ENCODE measurements around the gene MOB3C. TPM values are rescaled to one million over a fixed set of nuclear protein-coding genes. Genes with fewer than 3 reads are reported as not detected.
"Not testable (repeated sequence)": the region's sequence is repeated elsewhere in the genome, so short reads cannot be mapped to it uniquely, and the experiment has no call there.

Gene MOB3C
- polyA plus RNA-seq (2013, experiment 1 of 4), result 2.6 TPM
- 3.3 TPM for polyA plus RNA-seq (2013, experiment 2 of 4)
- polyA plus RNA-seq (2013, experiment 3 of 4), result 1.9 TPM
- 2.3 TPM for polyA plus RNA-seq (2013, experiment 4 of 4)

- peak within 1 kb of the TSS; percentile 63 for H3K4me3 ChIP-seq (ENCODE audit: insufficient read depth, low read depth, low read length)
- peaks cover 27% of the 10 kb centered on the region for H3K4me1 ChIP-seq (ENCODE audit: control insufficient read depth, insufficient read depth, low read length)
- H3K27ac ChIP-seq (ENCODE audit: insufficient read depth, low read depth, low read length, poor library complexity, severe bottlenecking), result no peak within 1 kb of the TSS
- peaks cover 16% of the 10 kb centered on the region for H3K27me3 ChIP-seq (ENCODE audit: control insufficient read depth, insufficient read depth, low read length, poor library complexity, severe bottlenecking)
- no peaks in the 10 kb centered on the region for H3K9me3 ChIP-seq (ENCODE audit: control insufficient read depth, low read length)
- H3K36me3 ChIP-seq (ENCODE audit: control insufficient read depth, insufficient read depth, low read length), result no peaks in the 10 kb centered on the region
- WGBS, 2 experiments, result 4% methylated on average over 59 to 62 of the region's 62 CpGs
Observed at GRCh38 chr1:46616277-46617107, at the start of gene MOB3C. MOB3C (minus strand) TSS chr1:46616811; CDS start chr1:46613321, 3,490 bp downstream.

GRCh38 chr1:46665983-46666382 is 49.4 kb upstream of the MOB3C start:
- H3K27me3 ChIP-seq (ENCODE audit: control insufficient read depth, insufficient read depth, low read length, poor library complexity, severe bottlenecking), result no peaks in the 10 kb centered on the region
- no peaks in the 10 kb centered on the region for H3K9me3 ChIP-seq (ENCODE audit: control insufficient read depth, low read length)
- no peak overlapping the region for H3K27ac ChIP-seq (ENCODE audit: insufficient read depth, low read depth, low read length, poor library complexity, severe bottlenecking)
- H3K4me1 ChIP-seq (ENCODE audit: control insufficient read depth, insufficient read depth, low read length), result peaks cover 21% of the 10 kb centered on the region
- H3K36me3 ChIP-seq (ENCODE audit: control insufficient read depth, insufficient read depth, low read length), result peaks cover 8% of the 10 kb centered on the region
- WGBS, 2 experiments, result 26 to 31% methylated on average over 2 of the region's 2 CpGs
- no peak overlapping the region for H3K4me3 ChIP-seq (ENCODE audit: insufficient read depth, low read depth, low read length)

GRCh38 chr1:46662919-46663318 is 46.3 kb upstream of the MOB3C start:
- WGBS, 2 experiments, result 100% methylated on average over 1 of the region's 5 CpGs
- Histone ChIP-seq H3K36me3 (ENCODE audit: control insufficient read depth, insufficient read depth, low read length) (peaks cover 13% of the 10 kb centered on the region), H3K4me1 (ENCODE audit: control insufficient read depth, insufficient read depth, low read length) (peaks cover 18% of the 10 kb centered on the region)
- H3K27me3 ChIP-seq (ENCODE audit: control insufficient read depth, insufficient read depth, low read length, poor library complexity, severe bottlenecking); H3K27ac ChIP-seq (ENCODE audit: insufficient read depth, low read depth, low read length, poor library complexity, severe bottlenecking); H3K9me3 ChIP-seq (ENCODE audit: control insufficient read depth, low read length); H3K4me3 ChIP-seq (ENCODE audit: insufficient read depth, low read depth, low read length): not testable (repeated sequence)

GRCh38 chr1:46660116-46660515 is 43.5 kb upstream of the MOB3C start:
- H3K4me1 ChIP-seq (ENCODE audit: control insufficient read depth, insufficient read depth, low read length); H3K27me3 ChIP-seq (ENCODE audit: control insufficient read depth, insufficient read depth, low read length, poor library complexity, severe bottlenecking); H3K4me3 ChIP-seq (ENCODE audit: insufficient read depth, low read depth, low read length); H3K27ac ChIP-seq (ENCODE audit: insufficient read depth, low read depth, low read length, poor library complexity, severe bottlenecking); H3K9me3 ChIP-seq (ENCODE audit: control insufficient read depth, low read length): not testable (repeated sequence)
- peaks cover 23% of the 10 kb centered on the region for H3K36me3 ChIP-seq (ENCODE audit: control insufficient read depth, insufficient read depth, low read length)
- WGBS, 2 experiments, result 97% methylated on average over 4 to 5 of the region's 5 CpGs

GRCh38 chr1:46659307-46659870 is 42.8 kb upstream of the MOB3C start:
- 87 to 98% methylated on average over 2 of the region's 2 CpGs for WGBS, 2 experiments
- no peak overlapping the region for H3K4me3 ChIP-seq (ENCODE audit: insufficient read depth, low read depth, low read length)
- no peaks in the 10 kb centered on the region for H3K4me1 ChIP-seq (ENCODE audit: control insufficient read depth, insufficient read depth, low read length)
- H3K27ac ChIP-seq (ENCODE audit: insufficient read depth, low read depth, low read length, poor library complexity, severe bottlenecking), result no peak overlapping the region
- no peaks in the 10 kb centered on the region for H3K9me3 ChIP-seq (ENCODE audit: control insufficient read depth, low read length)
- peaks cover 27% of the 10 kb centered on the region for H3K36me3 ChIP-seq (ENCODE audit: control insufficient read depth, insufficient read depth, low read length)
- no peaks in the 10 kb centered on the region for H3K27me3 ChIP-seq (ENCODE audit: control insufficient read depth, insufficient read depth, low read length, poor library complexity, severe bottlenecking)

GRCh38 chr1:46657775-46658174 is 41.2 kb upstream of the MOB3C start:
- H3K27ac ChIP-seq (ENCODE audit: insufficient read depth, low read depth, low read length, poor library complexity, severe bottlenecking), result no peak overlapping the region
- 92 to 100% methylated on average over 1 of the region's 1 CpG for WGBS, 2 experiments
- H3K9me3 ChIP-seq (ENCODE audit: control insufficient read depth, low read length), result no peaks in the 10 kb centered on the region
- no peaks in the 10 kb centered on the region for H3K27me3 ChIP-seq (ENCODE audit: control insufficient read depth, insufficient read depth, low read length, poor library complexity, severe bottlenecking)
- no peaks in the 10 kb centered on the region for H3K4me1 ChIP-seq (ENCODE audit: control insufficient read depth, insufficient read depth, low read length)
- peaks cover 19% of the 10 kb centered on the region for H3K36me3 ChIP-seq (ENCODE audit: control insufficient read depth, insufficient read depth, low read length)
- no peak overlapping the region for H3K4me3 ChIP-seq (ENCODE audit: insufficient read depth, low read depth, low read length)

GRCh38 chr1:46656643-46657042 is 40.0 kb upstream of the MOB3C start:
- Histone ChIP-seq H3K27ac (ENCODE audit: insufficient read depth, low read depth, low read length, poor library complexity, severe bottlenecking) (no peak overlapping the region), H3K4me3 (ENCODE audit: insufficient read depth, low read depth, low read length) (no peak overlapping the region), H3K4me1 (ENCODE audit: control insufficient read depth, insufficient read depth, low read length) (no peaks in the 10 kb centered on the region), H3K36me3 (ENCODE audit: control insufficient read depth, insufficient read depth, low read length) (peaks cover 19% of the 10 kb centered on the region), H3K27me3 (ENCODE audit: control insufficient read depth, insufficient read depth, low read length, poor library complexity, severe bottlenecking) (no peaks in the 10 kb centered on the region), H3K9me3 (ENCODE audit: control insufficient read depth, low read length) (no peaks in the 10 kb centered on the region)
- WGBS, 2 experiments, result 100% methylated on average over 2 of the region's 2 CpGs

- Histone ChIP-seq H3K27ac (ENCODE audit: insufficient read depth, low read depth, low read length, poor library complexity, severe bottlenecking) (no peak overlapping the region), H3K9me3 (ENCODE audit: control insufficient read depth, low read length) (no peaks in the 10 kb centered on the region), H3K36me3 (ENCODE audit: control insufficient read depth, insufficient read depth, low read length) (peaks cover 19% of the 10 kb centered on the region), H3K4me1 (ENCODE audit: control insufficient read depth, insufficient read depth, low read length) (no peaks in the 10 kb centered on the region), H3K27me3 (ENCODE audit: control insufficient read depth, insufficient read depth, low read length, poor library complexity, severe bottlenecking) (no peaks in the 10 kb centered on the region), H3K4me3 (ENCODE audit: insufficient read depth, low read depth, low read length) (no peak overlapping the region)
Observed at GRCh38 chr1:46655848-46656247, 39.2 kb upstream of the MOB3C start.

- not testable (repeated sequence) for H3K4me3 ChIP-seq (ENCODE audit: insufficient read depth, low read depth, low read length); H3K9me3 ChIP-seq (ENCODE audit: control insufficient read depth, low read length); H3K4me1 ChIP-seq (ENCODE audit: control insufficient read depth, insufficient read depth, low read length); H3K27me3 ChIP-seq (ENCODE audit: control insufficient read depth, insufficient read depth, low read length, poor library complexity, severe bottlenecking); H3K27ac ChIP-seq (ENCODE audit: insufficient read depth, low read depth, low read length, poor library complexity, severe bottlenecking)
- 100% methylated on average over 1 to 2 of the region's 2 CpGs for WGBS, 2 experiments
- peaks cover 24% of the 10 kb centered on the region for H3K36me3 ChIP-seq (ENCODE audit: control insufficient read depth, insufficient read depth, low read length)
Observed at GRCh38 chr1:46654698-46655097, 38.1 kb upstream of the MOB3C start.

GRCh38 chr1:46654012-46654411 is 37.4 kb upstream of the MOB3C start:
- H3K36me3 ChIP-seq (ENCODE audit: control insufficient read depth, insufficient read depth, low read length), result peaks cover 29% of the 10 kb centered on the region
- WGBS, 2 experiments, result 96 to 100% methylated on average over 1 of the region's 1 CpG
- H3K4me3 ChIP-seq (ENCODE audit: insufficient read depth, low read depth, low read length), result no peak overlapping the region
- H3K27me3 ChIP-seq (ENCODE audit: control insufficient read depth, insufficient read depth, low read length, poor library complexity, severe bottlenecking), result no peaks in the 10 kb centered on the region
- H3K9me3 ChIP-seq (ENCODE audit: control insufficient read depth, low read length), result no peaks in the 10 kb centered on the region
- no peaks in the 10 kb centered on the region for H3K4me1 ChIP-seq (ENCODE audit: control insufficient read depth, insufficient read depth, low read length)
- no peak overlapping the region for H3K27ac ChIP-seq (ENCODE audit: insufficient read depth, low read depth, low read length, poor library complexity, severe bottlenecking)

All from ectodermal cell (in vitro differentiated cells).